Type B pancreatic cell (in vitro differentiated cells): ENCODE measurements around the gene RHBDL1. TPM values are rescaled to one million over a fixed set of nuclear protein-coding genes. Genes with fewer than 3 reads are reported as not detected.

Experiments
- DNase-seq: peaks from one replicate; pipeline ENCODE4 v3.0.0; 2021; ENCODE audit warnings: mixed read lengths; ENCODE audit not compliant: unreplicated experiment; ENCODE audit errors: extremely low spot score
- H3K27ac Mint-ChIP-seq: 2 replicates; pipeline ENCODE4 v1.8.0; 2021; ENCODE audit warnings: mild to moderate bottlenecking, mixed read lengths
- H3K27me3 Mint-ChIP-seq: 2 replicates; pipeline ENCODE4 v1.8.0; 2021; ENCODE audit warnings: mixed read lengths
- H3K36me3 Mint-ChIP-seq: 2 replicates; pipeline ENCODE4 v1.8.0; 2021; ENCODE audit warnings: mixed read lengths
- H3K4me1 Mint-ChIP-seq: one replicate; pipeline ENCODE4 v1.8.0; 2021; ENCODE audit warnings: mixed read lengths; ENCODE audit not compliant: unreplicated experiment
- H3K4me3 Mint-ChIP-seq: 2 replicates; pipeline ENCODE4 v1.8.0; 2021; ENCODE audit warnings: mild to moderate bottlenecking, mixed read lengths
- H3K9me3 Mint-ChIP-seq: 2 replicates; pipeline ENCODE4 v1.8.0; 2021; ENCODE audit warnings: mixed read lengths
- CTCF ChIP-seq: fragments of 200-600 bp; sonication (generic); conservative IDR thresholded peaks from 2 replicates; pipeline ENCODE4 v1.5.0; 2021; ENCODE audit warnings: antibody characterized with exemption, mild to moderate bottlenecking
- total RNA-seq: library from RNA; stranded (reverse); gene quantifications from 2 replicates; pipeline ENCODE4 v1.2.1, GENCODE V29; 2021; ENCODE audit warnings: low replicate concordance

RHBDL1 gene
- total RNA-seq, 1 donor from 2014 or later, result 2.7 TPM

- no peaks in the 10 kb centered on the region for H3K9me3 Mint-ChIP-seq
- H3K27me3 Mint-ChIP-seq, result peaks cover 6% of the 10 kb centered on the region
- no peak overlapping the region for H3K27ac Mint-ChIP-seq
- no peaks in the 10 kb centered on the region for H3K36me3 Mint-ChIP-seq
- H3K4me1 Mint-ChIP-seq, result peaks cover 5% of the 10 kb centered on the region
- TF ChIP-seq CTCF, result no peak
- DNase-seq, result no peak
- peak overlapping the region; percentile 93 for H3K4me3 Mint-ChIP-seq
These were observed 39.8 kb upstream of the RHBDL1 start for GRCh38 chr16:635573-636205.

- no peaks in the 10 kb centered on the region for H3K9me3 Mint-ChIP-seq
- H3K27ac Mint-ChIP-seq, result peak within 1 kb of the TSS; percentile 99
- H3K27me3 Mint-ChIP-seq, result peaks cover 6% of the 10 kb centered on the region
- no peak for TF ChIP-seq CTCF
- no peaks in the 10 kb centered on the region for H3K36me3 Mint-ChIP-seq
- peak; percentile 97 for DNase-seq
- peak within 1 kb of the TSS; percentile 93 for H3K4me3 Mint-ChIP-seq
- peaks cover 5% of the 10 kb centered on the region for H3K4me1 Mint-ChIP-seq
These were observed 39.0 kb upstream of the RHBDL1 start, which contains the start of gene METTL26 for GRCh38 chr16:636206-637080. Gene METTL26, minus strand, starts transcription at chr16:636305. Its CDS starts 15 bp downstream, at chr16:636290.

GRCh38 chr16:637081-638018 is 38.1 kb upstream of the RHBDL1 start:
- H3K27me3 Mint-ChIP-seq, result peaks cover 6% of the 10 kb centered on the region
- H3K27ac Mint-ChIP-seq, result peak overlapping the region; percentile 99
- peak overlapping the region; percentile 93 for H3K4me3 Mint-ChIP-seq
- no peaks in the 10 kb centered on the region for H3K9me3 Mint-ChIP-seq
- peak; percentile 90 for DNase-seq
- TF ChIP-seq CTCF, result no peak
- H3K36me3 Mint-ChIP-seq, result no peaks in the 10 kb centered on the region
- peaks cover 5% of the 10 kb centered on the region for H3K4me1 Mint-ChIP-seq

GRCh38 chr16:638034-638543 is 37.4 kb upstream of the RHBDL1 start:
- Mint-ChIP-seq H3K4me1 (peaks cover 5% of the 10 kb centered on the region), H3K36me3 (no peaks in the 10 kb centered on the region), H3K9me3 (no peaks in the 10 kb centered on the region), H3K27ac (no peak overlapping the region), H3K27me3 (peaks cover 6% of the 10 kb centered on the region), H3K4me3 (peak overlapping the region; percentile 60)
- TF ChIP-seq CTCF, result no peak
- DNase-seq, result no peak

GRCh38 chr16:638836-639235 is 36.6 kb upstream of the RHBDL1 start:
- Mint-ChIP-seq H3K9me3 (no peaks in the 10 kb centered on the region), H3K4me3 (peak overlapping the region; percentile 54), H3K27ac (no peak overlapping the region), H3K27me3 (peaks cover 6% of the 10 kb centered on the region), H3K4me1 (peaks cover 5% of the 10 kb centered on the region), H3K36me3 (no peaks in the 10 kb centered on the region)
- no peak for TF ChIP-seq CTCF
- no peak for DNase-seq
